Stimulated activated CD4-positive, alpha-beta T cell treated with anti-CD3 and anti-CD28 coated beads, Interleukin-15, amount 100 ng/mL, for 24 hours (primary cell): Measurements from ENCODE around the gene NACC2.

Experiments used
- DNase-seq: peaks from one replicate; pipeline ENCODE4 v3.0.0-alpha.2; 2020

NACC2 gene

DNA sequence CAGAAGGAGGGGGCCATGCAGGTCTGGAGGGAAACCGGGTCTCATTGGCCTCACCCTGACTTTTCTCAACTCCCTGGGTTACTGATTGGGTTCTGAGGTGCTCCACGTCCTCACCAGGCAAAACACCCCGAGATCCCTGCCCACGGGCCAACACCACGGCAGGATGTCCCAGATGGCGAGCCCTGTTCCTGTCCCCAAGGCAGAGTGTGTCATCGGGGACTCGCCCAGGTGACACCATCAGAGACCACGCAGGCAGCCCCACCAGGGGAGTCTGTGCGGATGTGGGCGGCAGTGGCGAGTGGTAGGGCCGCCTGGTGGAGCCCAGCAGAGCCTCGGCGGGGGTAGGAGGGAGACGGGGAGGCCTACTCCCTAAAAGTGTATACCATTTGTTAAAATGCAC, 74.9 kb downstream of the NACC2 start:
- no peak for DNase-seq

GRCh38 chr9:136019681-136020060, 75.4 kb downstream of the NACC2 start:
- no peak for DNase-seq

DNA sequence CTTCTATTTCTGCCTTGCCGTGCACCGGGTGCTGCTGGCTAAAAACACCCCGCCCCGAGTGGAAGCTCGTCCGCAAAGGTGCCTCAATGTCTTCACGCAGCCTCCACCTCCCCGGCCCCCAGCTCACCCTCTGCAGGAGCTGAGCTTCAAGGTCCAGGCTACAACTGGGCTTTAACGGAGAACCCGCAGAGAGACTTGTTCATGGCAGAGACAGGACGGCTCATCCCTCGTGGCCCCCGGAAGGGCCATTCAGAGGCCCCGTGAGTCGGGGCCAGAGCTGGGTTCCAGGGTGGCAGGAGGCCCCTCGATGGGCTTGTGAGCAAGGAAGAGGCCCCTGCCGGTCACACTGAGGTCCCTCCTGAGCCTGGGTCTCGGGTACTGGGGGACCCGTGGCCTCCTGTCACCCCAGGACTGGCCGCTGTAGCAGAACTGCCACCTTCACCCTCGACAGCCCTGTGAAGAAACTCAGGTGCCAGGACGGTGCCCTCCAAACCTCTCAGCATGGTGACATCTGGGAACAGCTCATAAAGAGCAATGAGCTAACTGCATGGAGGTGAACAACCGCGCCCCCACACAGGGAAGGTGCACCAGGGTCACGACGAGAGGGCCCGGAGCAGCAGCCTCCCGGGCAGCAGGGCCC, 75.9 kb downstream of the NACC2 start:
- no peak for DNase-seq

DNA sequence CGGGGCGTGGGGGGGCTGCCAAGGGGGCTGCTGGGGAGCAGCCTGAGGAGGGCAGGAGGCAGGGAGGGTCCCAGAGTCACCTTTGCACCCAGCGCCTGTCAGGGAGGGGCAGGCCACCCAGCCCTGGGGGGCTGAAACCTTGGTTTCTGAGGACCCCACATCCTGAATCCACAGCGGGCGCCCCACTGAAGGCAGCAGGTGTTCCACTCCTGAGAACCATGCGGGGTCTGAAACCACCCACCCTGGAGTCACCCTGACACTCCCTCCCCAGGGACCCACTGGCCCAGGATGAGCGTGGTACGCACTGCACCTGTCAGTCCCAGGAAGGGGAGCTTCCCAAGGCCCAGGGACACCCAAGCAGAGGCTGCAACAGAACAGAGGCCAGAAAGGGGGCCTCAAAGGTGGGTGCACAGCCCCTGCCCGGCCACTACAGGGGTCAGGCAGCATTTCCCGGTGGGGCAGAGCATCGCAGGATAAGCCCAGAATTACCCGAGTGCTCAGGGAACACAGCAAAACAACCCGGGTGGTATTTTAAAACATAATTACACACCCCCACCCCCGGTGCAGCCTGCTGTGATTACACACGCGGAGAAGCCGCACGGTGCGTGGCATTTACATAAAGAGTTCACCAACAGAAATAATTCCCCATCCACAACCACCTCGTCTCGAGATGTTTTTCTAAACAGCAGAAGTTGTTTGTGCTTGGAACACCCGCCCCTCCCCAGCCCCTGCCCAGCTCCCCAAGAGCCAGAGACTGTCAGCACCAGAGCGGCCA, 76.6 kb downstream of the NACC2 start:
- no peak for DNase-seq

DNA sequence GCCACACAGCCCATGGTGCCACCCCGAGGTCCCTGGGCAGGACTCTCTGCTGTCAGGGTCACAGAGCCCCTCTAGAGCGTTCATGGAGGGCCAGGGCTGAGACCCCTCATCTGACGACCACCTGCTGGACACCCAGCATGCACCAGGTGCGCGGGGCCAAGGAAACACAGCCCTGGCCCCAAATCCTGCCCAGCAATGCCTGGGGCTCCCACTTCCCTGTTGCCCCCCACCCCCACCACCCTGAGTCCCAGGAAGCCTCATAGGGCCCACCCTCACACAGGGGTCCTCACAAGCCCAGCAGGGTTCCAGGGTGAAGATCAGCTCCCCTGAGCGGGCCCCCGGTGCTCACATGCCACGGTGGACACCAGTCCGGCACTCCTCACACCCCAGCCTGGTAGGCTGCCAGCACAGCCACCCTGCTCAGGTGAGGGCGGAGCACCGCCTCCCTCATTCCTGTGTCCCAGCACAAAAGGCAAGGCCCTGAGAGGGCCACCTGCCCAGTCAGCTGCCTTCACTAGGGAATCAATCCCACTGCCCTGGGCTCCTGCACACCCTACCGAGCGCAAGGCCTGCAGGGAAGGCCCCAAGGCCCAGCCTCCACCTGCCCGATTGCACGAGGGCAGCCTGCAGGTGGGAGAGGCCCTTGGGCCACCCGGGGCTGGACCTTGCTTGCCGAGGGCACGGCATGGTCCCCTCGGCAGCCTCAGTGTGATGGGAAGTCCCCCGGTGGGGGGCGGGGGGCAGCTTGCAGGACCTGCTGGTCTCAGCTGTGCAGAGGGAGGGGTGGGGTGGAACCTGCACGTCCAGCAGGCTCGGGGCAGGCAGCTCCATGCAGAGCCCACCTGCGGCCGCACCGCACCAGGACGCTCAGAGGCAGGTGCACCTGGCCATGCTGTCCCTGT, 77.5 kb downstream of the NACC2 start:
- no peak for DNase-seq

GRCh38 chr9:136016572-136017288, 78.4 kb downstream of the NACC2 start:
- DNase-seq: no peak

- DNase-seq: no peak
Measured at GRCh38 chr9:136015656-136016571, 79.2 kb downstream of the NACC2 start.

DNA sequence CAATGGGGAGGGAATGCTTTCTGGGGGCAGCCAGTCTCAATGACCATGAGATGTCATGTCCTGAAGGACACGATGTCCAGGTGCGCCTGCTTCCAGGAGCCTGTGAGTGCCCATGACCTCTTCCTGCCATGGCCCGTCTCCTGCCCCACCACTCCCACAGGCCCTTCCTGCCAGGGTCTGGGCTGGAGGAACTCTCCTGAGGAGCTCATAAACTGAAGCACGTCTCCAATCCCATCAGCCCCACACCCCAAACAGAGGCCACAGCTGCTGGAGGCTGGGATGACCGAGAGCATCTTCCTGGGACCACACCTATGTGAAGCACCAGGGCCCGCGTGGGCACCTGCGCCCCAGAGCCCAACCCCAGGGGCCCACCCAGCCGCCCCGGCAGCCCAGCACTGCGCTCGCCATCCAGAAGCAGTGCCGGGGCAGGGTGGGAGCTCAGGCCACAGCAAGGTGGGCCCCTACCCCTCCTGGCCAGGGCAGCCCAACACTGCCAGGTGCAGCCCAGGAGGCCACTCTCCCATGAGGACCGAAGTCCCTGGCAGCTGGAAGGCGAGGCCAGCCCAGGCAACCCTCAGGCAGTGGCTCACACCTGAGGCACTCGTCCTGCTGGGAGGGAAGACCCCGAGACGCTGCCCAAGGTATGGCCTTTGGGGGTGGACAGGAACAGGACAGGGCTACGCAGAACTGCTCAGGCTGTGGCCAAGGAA, 80.0 kb downstream of the NACC2 start:
- DNase-seq: no peak

DNA sequence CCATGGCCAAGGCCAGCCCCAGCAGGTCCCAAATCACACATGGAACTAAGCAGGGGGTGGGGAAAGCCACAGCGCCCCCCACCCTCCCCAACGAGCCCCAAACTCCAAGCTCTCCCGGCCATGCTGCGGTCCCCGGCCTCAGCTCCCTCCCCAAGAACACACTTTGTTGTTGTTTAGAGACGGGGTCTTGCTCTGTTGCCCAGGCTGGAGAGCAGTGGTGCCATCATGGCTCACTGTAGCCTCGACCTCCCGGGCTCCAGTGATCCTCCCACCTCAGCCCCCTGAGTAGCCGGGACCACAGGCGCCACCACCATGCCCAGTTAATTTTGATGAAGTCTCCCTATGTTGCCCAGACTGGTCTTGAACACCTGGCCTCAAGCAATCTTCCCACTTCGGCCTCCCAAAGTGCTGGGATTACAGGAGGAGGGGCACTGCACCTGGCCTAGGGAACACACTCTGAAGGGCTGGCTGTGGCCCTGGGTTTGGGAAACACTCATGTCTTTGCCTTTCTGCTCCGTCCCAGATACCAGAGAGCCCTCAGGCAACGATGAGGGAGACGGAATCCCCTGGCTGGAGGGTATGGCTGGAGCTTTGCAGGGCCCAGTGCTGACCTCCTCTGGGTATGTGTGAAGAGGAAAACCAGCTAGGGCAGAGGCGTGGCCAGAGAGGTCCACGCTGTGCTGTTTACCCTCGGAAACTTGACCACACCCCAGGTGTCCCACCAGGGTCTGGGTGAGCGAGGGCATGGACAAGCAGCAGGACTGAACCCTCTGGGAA, 80.8 kb downstream of the NACC2 start:
- DNase-seq: no peak

GRCh38 chr9:136013524-136014034, 81.5 kb downstream of the NACC2 start:
- no peak for DNase-seq

- no peak for DNase-seq
Measured at GRCh38 chr9:136013116-136013515, 82.0 kb downstream of the NACC2 start.

GRCh38 chr9:136012651-136013050, 82.4 kb downstream of the NACC2 start:
- no peak for DNase-seq

GRCh38 chr9:136011703-136012496, 83.2 kb downstream of the NACC2 start:
- no peak for DNase-seq

GRCh38 chr9:136011376-136011702, 83.8 kb downstream of the NACC2 start:
- DNase-seq: no peak

- DNase-seq: no peak
Measured at GRCh38 chr9:136010615-136011361, 84.3 kb downstream of the NACC2 start.

DNA sequence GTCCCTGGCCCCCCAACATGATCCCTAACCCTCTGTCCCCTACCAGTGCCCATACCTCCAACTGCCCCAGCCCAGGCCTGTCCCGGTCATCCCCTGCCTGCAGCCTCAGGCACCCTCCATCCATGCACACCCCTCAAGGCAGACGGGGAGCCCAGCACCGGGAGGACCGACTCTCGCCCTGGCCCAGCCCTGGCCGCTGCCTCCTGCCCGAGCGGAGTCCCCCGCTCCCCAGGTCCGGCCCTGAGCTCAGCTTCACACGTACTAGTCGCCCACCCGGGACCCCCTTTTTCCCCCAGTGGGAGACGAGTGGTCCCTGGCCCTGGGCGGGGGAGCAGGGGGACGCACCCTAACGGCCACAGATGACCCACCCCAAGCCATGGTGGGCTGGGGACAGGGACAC, 84.9 kb downstream of the NACC2 start:
- DNase-seq: no peak

GRCh38 chr9:136009516-136009915, 85.6 kb downstream of the NACC2 start:
- no peak for DNase-seq

- DNase-seq: no peak
Measured at GRCh38 chr9:136008693-136008997, 86.4 kb downstream of the NACC2 start.
